WTC11 (cell line): Measurements from ENCODE around the gene TRIM42.

Experiments used
- CTCF ChIP-seq: fragments of 200-600 bp; IDR thresholded peaks from 2 replicates; pipeline ENCODE4 v1.8.0; 2022; ENCODE audit warnings: antibody characterized with exemption
- JUN ChIP-seq: sonication (generic); formaldehyde crosslinking; IDR thresholded peaks from 2 replicates; pipeline ENCODE4 v1.8.0; 2023; ENCODE audit warnings: mild to moderate bottlenecking, missing genetic modification reagents
- NR2C2 ChIP-seq: sonication (generic); formaldehyde crosslinking; IDR thresholded peaks from 2 replicates; pipeline ENCODE4 v1.8.0; 2022; ENCODE audit warnings: mild to moderate bottlenecking, missing genetic modification reagents
- TF ChIP-seq, protein P1 (sequence below): sonication (generic); formaldehyde crosslinking; IDR thresholded peaks from 2 replicates; pipeline ENCODE4 v1.8.1; 2023; ENCODE audit warnings: mild to moderate bottlenecking, missing genetic modification reagents, moderate library complexity
- TF ChIP-seq, protein P2 (sequence below): fragments of 250-450 bp; sonication (Bioruptor Pico); IDR thresholded peaks from 2 replicates; pipeline ENCODE4 v1.8.0; 2021; ENCODE audit warnings: mild to moderate bottlenecking

- no peak for TF ChIP-seq NR2C2
- TF ChIP-seq CTCF = no peak
- TF ChIP-seq, protein P1, sequence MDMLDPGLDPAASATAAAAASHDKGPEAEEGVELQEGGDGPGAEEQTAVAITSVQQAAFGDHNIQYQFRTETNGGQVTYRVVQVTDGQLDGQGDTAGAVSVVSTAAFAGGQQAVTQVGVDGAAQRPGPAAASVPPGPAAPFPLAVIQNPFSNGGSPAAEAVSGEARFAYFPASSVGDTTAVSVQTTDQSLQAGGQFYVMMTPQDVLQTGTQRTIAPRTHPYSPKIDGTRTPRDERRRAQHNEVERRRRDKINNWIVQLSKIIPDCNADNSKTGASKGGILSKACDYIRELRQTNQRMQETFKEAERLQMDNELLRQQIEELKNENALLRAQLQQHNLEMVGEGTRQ = no peak
- TF ChIP-seq JUN = no peak
- TF ChIP-seq, protein P2, sequence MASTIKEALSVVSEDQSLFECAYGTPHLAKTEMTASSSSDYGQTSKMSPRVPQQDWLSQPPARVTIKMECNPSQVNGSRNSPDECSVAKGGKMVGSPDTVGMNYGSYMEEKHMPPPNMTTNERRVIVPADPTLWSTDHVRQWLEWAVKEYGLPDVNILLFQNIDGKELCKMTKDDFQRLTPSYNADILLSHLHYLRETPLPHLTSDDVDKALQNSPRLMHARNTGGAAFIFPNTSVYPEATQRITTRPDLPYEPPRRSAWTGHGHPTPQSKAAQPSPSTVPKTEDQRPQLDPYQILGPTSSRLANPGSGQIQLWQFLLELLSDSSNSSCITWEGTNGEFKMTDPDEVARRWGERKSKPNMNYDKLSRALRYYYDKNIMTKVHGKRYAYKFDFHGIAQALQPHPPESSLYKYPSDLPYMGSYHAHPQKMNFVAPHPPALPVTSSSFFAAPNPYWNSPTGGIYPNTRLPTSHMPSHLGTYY = no peak
These were observed 34.4 kb downstream of the TRIM42 start for GRCh38 chr3:140712301-140712700.
